Transverse colon (tissue), 4 donors: ENCODE measurements around the gene RRAD.

Experiments
- EP300 ChIP-seq: sonication (generic); formaldehyde crosslinking; IDR thresholded peaks from one replicate; pipeline ENCODE4 v1.6.1; 2017; ENCODE audit warnings: antibody characterized with exemption, low read depth
- POLR2A ChIP-seq: fragments of 450-650 bp; IDR thresholded peaks from one replicate; pipeline ENCODE4 v1.6.1; 2016; ENCODE audit warnings: antibody characterized with exemption, mild to moderate bottlenecking, moderate library complexity
- POLR2AphosphoS5 ChIP-seq, 3 donors: sonication (generic); formaldehyde crosslinking; IDR thresholded peaks; one replicate each; pipeline ENCODE4 v1.6.1; 2016; ENCODE audit warnings: antibody characterized with exemption in 3 of 3
- TF ChIP-seq, protein P1 (sequence below), 5 experiments: fragments of 200-600 bp in 3 of 5; fragments of 450-650 bp in 2 of 5; sonication (generic) in 3 of 5; IDR thresholded peaks; 1 replicate in 2 of 5; 2 replicates in 3 of 5; pipeline ENCODE4 v1.5.1; 2016 to 2017; ENCODE audit warnings: antibody characterized with exemption in 5 of 5, inconsistent platforms in 3 of 5, mild to moderate bottlenecking in 2 of 5, moderate library complexity in 1 of 5

DNA sequence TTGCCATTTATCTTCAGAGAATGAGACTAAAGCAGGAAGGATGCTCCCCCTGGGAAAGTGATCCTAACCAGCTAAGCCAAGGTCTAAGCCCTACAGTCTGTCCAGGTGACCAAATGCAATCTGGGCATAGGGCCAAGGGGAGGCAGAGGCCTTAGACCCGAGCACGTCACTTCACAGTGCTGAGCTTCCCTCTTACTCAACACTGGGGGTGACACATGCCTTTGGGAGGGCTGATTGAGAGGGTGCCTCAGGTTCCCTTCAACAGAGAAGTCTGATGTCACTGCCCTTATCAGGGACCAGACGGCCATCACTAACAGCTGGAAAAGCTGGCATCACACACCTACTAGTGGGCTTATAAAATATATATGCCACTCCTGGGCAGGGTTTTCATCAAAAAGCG lies 4.9 kb upstream of the RRAD start:
- TF ChIP-seq EP300 (no peak), POLR2A (no peak), POLR2AphosphoS5 (IDR thresholded peaks at IDR 0.05) (no peak)
- TF ChIP-seq, protein P1, sequence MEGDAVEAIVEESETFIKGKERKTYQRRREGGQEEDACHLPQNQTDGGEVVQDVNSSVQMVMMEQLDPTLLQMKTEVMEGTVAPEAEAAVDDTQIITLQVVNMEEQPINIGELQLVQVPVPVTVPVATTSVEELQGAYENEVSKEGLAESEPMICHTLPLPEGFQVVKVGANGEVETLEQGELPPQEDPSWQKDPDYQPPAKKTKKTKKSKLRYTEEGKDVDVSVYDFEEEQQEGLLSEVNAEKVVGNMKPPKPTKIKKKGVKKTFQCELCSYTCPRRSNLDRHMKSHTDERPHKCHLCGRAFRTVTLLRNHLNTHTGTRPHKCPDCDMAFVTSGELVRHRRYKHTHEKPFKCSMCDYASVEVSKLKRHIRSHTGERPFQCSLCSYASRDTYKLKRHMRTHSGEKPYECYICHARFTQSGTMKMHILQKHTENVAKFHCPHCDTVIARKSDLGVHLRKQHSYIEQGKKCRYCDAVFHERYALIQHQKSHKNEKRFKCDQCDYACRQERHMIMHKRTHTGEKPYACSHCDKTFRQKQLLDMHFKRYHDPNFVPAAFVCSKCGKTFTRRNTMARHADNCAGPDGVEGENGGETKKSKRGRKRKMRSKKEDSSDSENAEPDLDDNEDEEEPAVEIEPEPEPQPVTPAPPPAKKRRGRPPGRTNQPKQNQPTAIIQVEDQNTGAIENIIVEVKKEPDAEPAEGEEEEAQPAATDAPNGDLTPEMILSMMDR (IDR thresholded peaks at IDR 0.05): no peak
